Urinary bladder (tissue), 4 donors: ENCODE results near the gene DPP6. TPM values are rescaled to one million over a fixed set of nuclear protein-coding genes. Genes with fewer than 3 reads are reported as not detected.

Experiments
- DNase-seq: peaks from one replicate; pipeline ENCODE4 v3.0.0-alpha.2; 2015; ENCODE audit errors: extremely low spot score
- H3K27ac ChIP-seq: one replicate; pipeline ENCODE4 v1.5.1; 2013; ENCODE audit warnings: low read depth, mild to moderate bottlenecking, moderate library complexity
- H3K36me3 ChIP-seq: one replicate; pipeline ENCODE4 v1.6.1; 2013; ENCODE audit warnings: mild to moderate bottlenecking, moderate library complexity; ENCODE audit not compliant: insufficient read depth
- H3K4me1 ChIP-seq: one replicate; pipeline ENCODE4 v1.6.1; 2013; ENCODE audit warnings: mild to moderate bottlenecking, moderate library complexity; ENCODE audit not compliant: insufficient read depth
- H3K4me3 ChIP-seq: one replicate; pipeline ENCODE4 v1.5.1; 2013; ENCODE audit warnings: low read depth, low read length
- WGBS: extraction: QIAGEN DNeasy Blood & Tissue Kit; methylation state at CpG from one replicate; pipeline ENCODE4 v1.1.7; 2013; 5-methylcytosine and 5-hydroxymethylcytosine counted together
- polyA plus RNA-seq: library from polyadenylated mRNA; stranded (reverse); fragments of 200-250 nt; gene quantifications from one replicate; pipeline ENCODE4 v1.2.3, GENCODE V29; 2013
- total RNA-seq: library from RNA; depleted of rRNA; stranded (reverse); fragments of >200 nt; gene quantifications from one replicate; pipeline ENCODE4 v1.2.3, GENCODE V29; 2014
- donor health status: healthy with polysubstance abuse.
- donor health status: healthy.

DPP6 gene
- total and polyA plus RNA-seq, 2 donors: 1.2 to 2.4 TPM

DNA sequence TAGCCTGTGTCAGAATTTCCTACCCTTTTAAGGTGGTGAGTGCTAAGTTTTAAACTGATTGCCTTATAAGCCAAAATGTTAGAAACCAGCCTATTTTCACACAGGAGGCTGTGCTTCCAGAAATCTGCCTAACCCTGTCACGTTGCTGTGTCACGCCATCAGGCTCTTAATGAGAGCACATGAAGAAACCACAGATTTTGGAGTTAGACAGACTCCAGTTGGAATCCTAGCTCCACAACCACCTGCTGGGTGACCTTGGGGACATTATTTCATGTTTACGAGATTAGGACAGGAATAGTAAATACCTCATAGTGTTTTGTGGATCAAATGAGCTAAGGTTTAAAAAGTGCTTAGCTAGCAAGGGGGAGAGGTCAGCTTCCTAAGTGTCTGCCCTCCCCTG lies 321.8 kb downstream of the DPP6 start:
- Histone ChIP-seq H3K4me3 (no peak overlapping the region), H3K4me1 (no peaks in the 10 kb centered on the region), H3K36me3 (no peaks in the 10 kb centered on the region), H3K27ac (no peak overlapping the region)
- no peak for DNase-seq
- WGBS: 76% methylated on average over 3 of the region's 3 CpGs

DNA sequence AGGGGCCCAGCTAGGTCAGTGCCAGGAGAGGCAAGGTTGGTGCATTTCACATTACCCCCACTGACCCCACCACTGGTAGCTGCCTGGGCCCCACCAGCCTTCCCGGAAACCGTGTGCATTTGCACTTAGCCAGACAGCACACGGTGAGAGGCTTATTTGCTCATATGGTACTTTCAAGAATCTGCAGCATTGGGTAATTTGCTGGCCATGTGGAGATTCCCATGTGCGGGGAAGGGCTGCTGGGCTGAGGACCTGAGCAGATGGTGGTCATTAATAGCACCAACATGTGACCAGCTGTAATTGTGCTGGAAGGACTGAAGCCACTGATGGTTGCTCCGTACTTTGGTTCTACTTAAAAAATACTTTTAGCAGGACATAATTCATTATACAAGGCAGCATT lies 323.8 kb downstream of the DPP6 start:
- DNase-seq: no peak
- H3K4me3 ChIP-seq: no peak overlapping the region
- H3K27ac ChIP-seq: no peak overlapping the region
- no peaks in the 10 kb centered on the region for H3K4me1 ChIP-seq
- WGBS: 82% methylated on average over 5 of the region's 5 CpGs
- no peaks in the 10 kb centered on the region for H3K36me3 ChIP-seq

DNA sequence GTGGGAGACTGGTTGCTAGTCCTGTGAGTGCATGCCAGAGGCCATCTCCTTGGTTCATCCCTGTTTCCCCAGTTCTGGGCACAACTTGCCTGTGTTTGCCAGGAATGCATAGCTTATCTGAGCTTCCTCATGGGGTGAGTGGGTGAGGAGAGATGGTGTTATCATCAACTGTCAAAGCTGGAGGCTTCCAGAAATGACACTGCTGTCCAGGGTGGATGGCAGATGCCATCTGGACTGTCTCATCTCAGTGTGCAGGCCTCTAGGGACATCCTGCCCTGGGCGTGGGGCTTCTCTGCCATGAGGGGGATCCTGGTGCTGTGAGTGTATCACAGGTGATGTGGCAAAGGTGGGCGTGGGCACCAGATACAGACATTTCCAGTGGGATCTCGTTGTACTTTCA lies 328.6 kb downstream of the DPP6 start:
- Histone ChIP-seq H3K27ac (no peak overlapping the region), H3K36me3 (no peaks in the 10 kb centered on the region), H3K4me3 (no peak overlapping the region), H3K4me1 (no peaks in the 10 kb centered on the region)
- 69% methylated on average over 3 of the region's 3 CpGs for WGBS
- no peak for DNase-seq

DNA sequence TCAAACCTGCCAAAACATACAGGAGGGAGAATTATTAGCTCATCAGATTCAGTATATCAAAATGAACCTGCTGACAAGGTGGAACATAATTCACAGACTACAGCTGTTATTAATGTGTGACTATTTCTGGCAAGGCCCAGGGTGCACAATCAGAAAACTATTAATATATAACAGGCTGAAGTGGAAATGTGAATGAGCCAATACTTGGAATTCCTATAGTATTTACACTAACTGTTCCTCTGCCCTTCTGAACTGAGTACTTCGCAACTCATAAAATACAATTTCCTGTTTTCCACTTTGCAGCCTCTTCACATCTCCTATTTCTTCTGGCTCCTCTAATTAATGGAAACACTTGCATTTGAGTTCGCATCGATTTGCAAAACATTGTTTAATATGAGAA lies 330.8 kb downstream of the DPP6 start:
- Histone ChIP-seq H3K27ac (no peak overlapping the region), H3K4me3 (no peak overlapping the region), H3K4me1 (no peaks in the 10 kb centered on the region), H3K36me3 (no peaks in the 10 kb centered on the region)
- DNase-seq: no peak
- WGBS: 65% methylated on average over 3 of the region's 3 CpGs

DNA sequence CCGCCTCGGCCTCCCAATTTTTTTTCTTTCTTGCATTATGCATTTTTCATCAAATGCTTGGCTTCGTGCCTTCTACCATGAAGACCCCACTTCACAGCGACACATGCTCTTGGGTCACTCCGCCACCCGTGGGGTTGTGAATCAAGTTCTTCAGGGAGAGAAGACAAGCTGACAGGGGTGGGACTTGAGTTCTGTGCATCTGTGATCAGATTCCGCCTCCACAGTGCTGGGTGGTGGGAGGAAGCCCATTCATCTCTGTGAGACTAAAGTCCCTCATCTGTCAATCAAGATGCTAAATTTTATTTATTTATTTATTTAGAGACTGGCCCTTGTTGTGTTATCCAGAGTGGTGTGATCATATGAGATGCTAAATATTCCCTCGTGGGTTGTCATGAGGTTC lies 333.0 kb downstream of the DPP6 start:
- no peak for DNase-seq
- WGBS: 91% methylated on average over 8 of the region's 8 CpGs
- H3K4me3 ChIP-seq: no peak overlapping the region
- H3K27ac ChIP-seq: no peak overlapping the region
- no peaks in the 10 kb centered on the region for H3K4me1 ChIP-seq
- no peaks in the 10 kb centered on the region for H3K36me3 ChIP-seq

DNA sequence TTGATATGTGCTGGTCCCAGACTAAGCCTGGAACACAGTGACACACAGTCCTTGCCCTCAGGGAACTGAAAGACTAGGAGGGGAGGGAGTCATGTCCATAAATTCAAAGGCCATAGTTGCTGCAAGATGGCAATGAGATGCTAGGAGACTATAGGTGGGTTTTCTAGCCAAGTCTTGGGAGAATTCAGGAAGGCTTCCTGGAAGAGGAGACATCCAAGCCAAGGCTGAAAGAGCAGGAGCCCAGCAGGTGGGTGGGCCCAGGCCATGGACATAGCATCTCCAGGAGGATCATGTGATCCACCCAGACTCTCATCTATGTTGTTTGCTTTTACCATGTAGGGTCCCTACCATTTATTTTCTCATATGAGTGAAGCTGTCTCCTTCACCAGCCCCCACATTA lies 335.1 kb downstream of the DPP6 start:
- no peak overlapping the region for H3K27ac ChIP-seq
- H3K4me3 ChIP-seq: no peak overlapping the region
- H3K36me3 ChIP-seq: no peaks in the 10 kb centered on the region
- no peaks in the 10 kb centered on the region for H3K4me1 ChIP-seq
- no peak for DNase-seq

DNA sequence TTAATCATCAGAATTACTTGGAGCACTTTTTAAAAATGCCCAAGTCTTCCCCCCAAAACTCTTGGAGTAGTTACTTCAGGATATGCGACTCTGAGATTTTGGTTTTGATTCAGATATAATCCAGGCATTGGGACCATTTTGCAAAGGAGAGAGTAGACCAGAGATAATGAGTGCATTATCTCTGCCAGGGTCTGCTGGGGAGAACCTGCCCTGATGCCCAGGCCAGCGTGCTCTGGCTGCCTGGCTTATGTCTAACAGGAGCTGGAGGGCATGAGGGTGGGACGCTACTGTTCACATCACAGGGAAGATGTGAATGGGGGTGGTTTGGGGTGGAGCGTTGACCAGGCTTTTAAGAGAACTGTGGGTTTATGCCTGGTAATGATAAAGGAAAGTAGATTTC lies 336.2 kb downstream of the DPP6 start:
- no peak for DNase-seq

DNA sequence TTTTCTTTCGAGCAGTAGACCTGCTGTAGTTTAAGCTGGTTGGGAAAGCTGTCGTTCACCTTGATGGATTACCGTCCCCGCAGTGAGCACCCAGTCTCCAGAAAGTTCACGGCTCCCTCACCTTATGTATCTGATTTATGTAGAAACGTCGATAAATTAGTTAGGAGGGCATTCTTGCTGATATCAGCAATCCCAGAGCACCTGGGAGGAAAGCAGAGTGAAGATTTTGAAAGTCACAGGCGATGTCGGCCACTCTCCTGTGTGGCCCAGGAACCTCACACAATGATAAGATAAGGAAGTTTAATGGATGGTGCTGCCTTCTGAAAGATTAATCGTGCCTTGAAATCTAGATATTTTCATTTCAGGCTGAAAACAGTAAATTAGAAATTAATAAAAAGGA lies 336.8 kb downstream of the DPP6 start:
- H3K4me1 ChIP-seq: no peaks in the 10 kb centered on the region
- 54% methylated on average over 10 of the region's 10 CpGs for WGBS
- no peak overlapping the region for H3K27ac ChIP-seq
- H3K36me3 ChIP-seq: no peaks in the 10 kb centered on the region
- no peak for DNase-seq
- H3K4me3 ChIP-seq: no peak overlapping the region

More for the DNA sequence above, 336.2 kb downstream of the DPP6 start:
- Histone ChIP-seq H3K36me3 (no peaks in the 10 kb centered on the region), H3K4me1 (no peaks in the 10 kb centered on the region), H3K4me3 (no peak overlapping the region), H3K27ac (no peak overlapping the region)
- WGBS: 83% methylated on average over 4 of the region's 4 CpGs

DNA sequence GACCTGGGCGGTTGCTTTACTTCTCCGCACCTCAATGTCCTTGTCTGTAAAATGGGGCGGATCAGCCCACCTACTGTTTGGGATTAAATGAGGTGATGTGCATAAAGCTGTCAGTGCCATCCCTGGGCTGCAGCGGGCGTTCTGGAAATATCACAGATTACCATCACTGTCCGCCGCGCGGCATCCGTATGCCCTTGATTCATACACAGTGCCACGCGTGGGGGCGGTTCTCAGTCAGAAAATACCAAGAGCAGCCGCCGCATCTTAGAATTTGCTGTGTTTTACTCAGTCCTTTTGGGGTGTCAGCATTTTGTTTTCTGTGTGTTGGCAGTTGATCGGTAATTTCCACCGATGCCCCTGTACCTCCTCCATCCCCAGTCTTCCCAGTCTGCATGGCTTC lies 338.8 kb downstream of the DPP6 start:
- H3K36me3 ChIP-seq: no peaks in the 10 kb centered on the region
- H3K4me1 ChIP-seq: no peaks in the 10 kb centered on the region
- H3K27ac ChIP-seq: no peak overlapping the region
- WGBS: 96% methylated on average over 17 of the region's 17 CpGs
- DNase-seq: no peak
- H3K4me3 ChIP-seq: no peak overlapping the region

DNA sequence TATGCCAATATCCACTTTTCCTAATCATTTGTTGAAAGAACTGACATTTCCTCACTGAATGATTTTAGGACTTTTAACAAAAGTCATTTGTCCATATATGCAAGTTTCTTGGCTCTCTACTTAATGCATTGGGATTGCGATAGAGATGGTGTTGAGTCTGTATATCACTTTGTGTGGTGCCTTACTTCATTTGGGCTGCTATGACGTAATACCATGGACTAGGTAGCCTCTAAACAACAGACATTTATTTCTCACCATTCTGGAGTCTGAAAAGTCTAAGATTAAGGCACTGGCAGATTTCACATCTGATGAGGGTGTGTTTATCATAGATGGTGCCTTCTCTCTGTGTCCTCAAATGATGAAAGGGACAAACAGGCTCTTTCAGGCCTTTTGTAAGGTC lies 342.6 kb downstream of the DPP6 start:
- Histone ChIP-seq H3K36me3 (no peaks in the 10 kb centered on the region), H3K4me3 (no peak overlapping the region), H3K27ac (no peak overlapping the region), H3K4me1 (no peaks in the 10 kb centered on the region)
- DNase-seq: no peak
- 82% methylated on average over 2 of the region's 2 CpGs for WGBS

DNA sequence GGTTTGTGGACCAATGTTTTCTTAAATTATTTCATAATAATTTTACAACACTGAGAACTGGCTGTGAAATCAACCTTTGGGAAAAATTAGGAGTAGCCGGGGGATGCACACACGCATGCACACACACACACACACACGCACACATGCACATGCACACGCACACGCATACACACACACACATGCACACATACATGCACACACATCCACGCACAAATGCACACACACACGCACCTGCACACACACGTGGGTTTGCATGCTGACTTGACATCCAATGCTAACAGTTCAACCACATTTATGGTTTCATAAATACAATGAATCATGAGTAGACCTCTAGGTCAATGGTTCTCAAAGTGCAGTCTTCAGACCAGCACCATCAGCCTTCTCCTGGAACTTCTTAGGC lies 354.1 kb downstream of the DPP6 start:
- Histone ChIP-seq H3K36me3 (no peaks in the 10 kb centered on the region), H3K4me1 (no peaks in the 10 kb centered on the region), H3K27ac (no peak overlapping the region), H3K4me3 (no peak overlapping the region)
- WGBS: 89% methylated on average over 8 of the region's 8 CpGs
- no peak for DNase-seq

DNA sequence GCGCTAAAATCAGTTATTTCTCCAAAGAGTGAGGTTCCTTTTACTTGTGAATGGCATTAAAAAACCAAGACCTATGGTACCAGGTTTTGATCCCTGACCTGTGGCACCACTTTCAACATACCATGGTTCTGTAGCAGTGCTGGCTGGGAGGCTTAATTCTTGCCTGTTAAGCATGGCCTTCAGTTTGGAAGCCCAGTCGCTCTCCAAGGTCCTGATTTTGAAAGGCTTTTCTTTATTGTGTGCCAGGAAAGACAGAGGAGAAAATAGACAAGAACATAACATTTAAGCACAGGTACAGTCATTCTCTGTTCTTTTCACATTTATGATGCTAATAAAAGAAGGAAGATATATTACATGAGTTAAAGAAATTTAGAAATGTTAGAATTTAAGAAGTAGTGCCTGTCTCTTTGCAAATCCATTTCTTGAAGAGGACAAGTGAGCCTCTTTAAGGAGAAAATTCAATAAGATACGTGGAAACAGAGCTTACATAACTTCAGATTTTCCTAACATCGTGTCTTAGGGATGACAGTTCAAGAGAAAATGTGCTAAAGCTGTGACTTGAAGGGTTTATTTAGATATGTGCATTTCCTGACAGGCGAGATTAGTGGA lies 357.6 kb downstream of the DPP6 start:
- Histone ChIP-seq H3K4me1 (no peaks in the 10 kb centered on the region), H3K4me3 (no peak overlapping the region), H3K36me3 (no peaks in the 10 kb centered on the region), H3K27ac (no peak overlapping the region)
- WGBS: 38% methylated on average over 5 of the region's 5 CpGs
- DNase-seq: peak; percentile 28

DNA sequence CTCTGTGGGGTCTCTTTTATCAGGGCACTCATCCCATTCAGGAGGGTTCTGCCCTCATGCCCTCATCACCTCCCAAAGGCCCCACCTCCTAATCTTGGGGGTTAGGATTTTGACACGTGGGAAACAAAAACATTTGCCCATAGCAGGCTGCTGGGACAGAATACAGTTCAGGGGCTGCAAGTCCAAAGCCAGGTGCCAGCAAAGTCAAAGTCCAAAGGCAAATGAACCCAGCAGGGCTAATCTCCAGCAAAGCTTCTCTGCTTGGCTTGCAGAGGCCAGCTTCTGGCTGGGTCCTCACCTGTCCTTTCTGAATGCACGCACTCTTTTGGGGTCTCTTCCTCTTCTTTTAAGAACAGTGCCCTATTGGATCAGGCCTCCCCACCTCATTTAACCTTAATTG lies 359.9 kb downstream of the DPP6 start:
- no peak overlapping the region for H3K27ac ChIP-seq
- no peaks in the 10 kb centered on the region for H3K36me3 ChIP-seq
- no peaks in the 10 kb centered on the region for H3K4me1 ChIP-seq
- WGBS: 67% methylated on average over 2 of the region's 2 CpGs
- DNase-seq: no peak
- H3K4me3 ChIP-seq: no peak overlapping the region

DNA sequence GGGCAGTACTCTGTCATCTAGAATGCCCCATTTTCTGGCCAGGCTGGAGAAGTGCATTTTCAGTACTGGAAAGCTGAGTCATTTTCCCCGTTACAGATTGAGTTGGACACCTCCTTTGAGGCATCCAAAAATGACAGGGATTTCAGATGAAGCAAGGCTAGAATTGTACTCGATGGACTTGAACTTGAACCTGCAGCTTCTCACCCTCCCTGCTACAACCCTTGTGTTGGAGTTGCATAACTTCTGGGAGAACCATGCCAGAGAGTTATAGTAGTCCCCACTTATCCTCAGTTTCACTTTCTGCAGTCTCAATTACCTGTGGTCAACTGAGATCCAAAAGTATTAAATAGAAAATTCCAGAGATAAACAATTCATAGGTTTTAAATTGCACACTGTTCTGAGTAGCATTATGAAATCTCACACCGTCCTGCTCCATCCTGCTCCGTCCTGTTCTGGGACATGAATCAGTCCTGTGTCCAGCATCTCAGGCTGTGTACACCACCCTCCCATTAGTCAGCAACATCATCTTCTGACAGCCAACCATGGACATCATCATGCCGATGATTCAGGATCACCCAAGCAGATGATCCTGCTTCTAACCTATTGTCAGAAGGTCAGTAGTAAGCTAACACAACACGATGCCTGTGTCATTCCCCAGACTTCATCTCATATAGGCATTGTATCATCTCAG lies 363.7 kb downstream of the DPP6 start:
- no peak overlapping the region for H3K27ac ChIP-seq
- no peaks in the 10 kb centered on the region for H3K4me1 ChIP-seq
- DNase-seq: no peak
- WGBS: 82% methylated on average over 6 of the region's 6 CpGs
- H3K36me3 ChIP-seq: no peaks in the 10 kb centered on the region
- no peak overlapping the region for H3K4me3 ChIP-seq

DNA sequence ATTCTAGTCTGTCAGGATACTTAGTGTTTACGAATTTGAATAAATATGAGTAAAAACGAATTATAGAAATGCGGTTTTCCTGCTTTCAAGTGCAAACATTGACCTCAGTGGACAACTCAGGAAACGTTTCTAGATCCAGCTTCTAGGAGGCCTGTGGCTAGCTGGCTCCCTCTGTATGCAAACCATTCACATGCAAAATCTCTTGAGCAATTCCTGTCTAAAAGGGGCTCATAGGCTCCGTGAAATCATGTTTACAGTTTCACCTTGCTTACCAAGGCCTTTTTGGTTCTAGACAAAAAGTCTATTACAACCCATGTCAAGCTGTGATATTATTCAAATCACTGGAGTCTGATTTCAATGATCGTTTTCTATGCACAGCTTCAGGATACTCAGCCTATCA lies 364.5 kb downstream of the DPP6 start:
- no peak overlapping the region for H3K4me3 ChIP-seq
- no peak overlapping the region for H3K27ac ChIP-seq
- WGBS: 43% methylated on average over 6 of the region's 6 CpGs
- H3K36me3 ChIP-seq: no peaks in the 10 kb centered on the region
- no peaks in the 10 kb centered on the region for H3K4me1 ChIP-seq
- no peak for DNase-seq
